Liver (tissue), 9 donors: ENCODE measurements around the gene SRRM2. TPM values are rescaled to one million over a fixed set of nuclear protein-coding genes. Genes with fewer than 3 reads are reported as not detected.

Experiments used
- DNase-seq: peaks from one replicate; pipeline ENCODE4 v3.0.0-alpha.2; 2017; ENCODE audit warnings: low spot score
- H3K27ac ChIP-seq, 2 donors: one replicate each; pipeline ENCODE4 v1.7.0; 2013; ENCODE audit warnings: inconsistent platforms in 2 of 2, low read length in 2 of 2, control low read depth in 1 of 2, low read depth in 1 of 2, mild to moderate bottlenecking in 1 of 2
- H3K27me3 ChIP-seq, 4 donors: one replicate each; pipeline versions ENCODE4 v1.6.1 to v1.7.0; 2013; ENCODE audit warnings: low read length in 3 of 4, inconsistent platforms in 1 of 4, mild to moderate bottlenecking in 1 of 4, moderate library complexity in 1 of 4; ENCODE audit not compliant: control insufficient read depth in 4 of 4, insufficient read depth in 4 of 4
- H3K36me3 ChIP-seq, 4 donors: one replicate each; pipeline versions ENCODE4 v1.6.1 to v1.7.0; 2013; ENCODE audit warnings: low read length in 3 of 4, mild to moderate bottlenecking in 3 of 4, low read depth in 1 of 4, moderate library complexity in 1 of 4; ENCODE audit not compliant: control insufficient read depth in 4 of 4, insufficient read depth in 3 of 4
- H3K4me1 ChIP-seq, 4 donors: one replicate each; pipeline versions ENCODE4 v1.6.1 to v1.7.0; 2013; ENCODE audit warnings: low read length in 3 of 4, mild to moderate bottlenecking in 3 of 4, moderate library complexity in 1 of 4; ENCODE audit not compliant: control insufficient read depth in 4 of 4, insufficient read depth in 4 of 4
- H3K4me3 ChIP-seq, 3 donors: one replicate each; pipeline versions ENCODE4 v1.6.1 to v1.7.0; 2013; ENCODE audit warnings: low read length in 3 of 3, control low read depth in 1 of 3, low read depth in 1 of 3, mild to moderate bottlenecking in 1 of 3
- H3K9ac ChIP-seq, 2 donors: one replicate each; pipeline ENCODE4 v1.7.0; 2013; ENCODE audit warnings: low read length in 2 of 2, mild to moderate bottlenecking in 2 of 2, moderate library complexity in 2 of 2, control low read depth in 1 of 2, low read depth in 1 of 2
- H3K9me3 ChIP-seq, 4 donors: one replicate each; pipeline versions ENCODE4 v1.6.1 to v1.7.0; 2013; ENCODE audit warnings: low read length in 3 of 4; ENCODE audit not compliant: control insufficient read depth in 4 of 4
- ATF3 ChIP-seq: IDR thresholded peaks from 2 replicates; pipeline ENCODE4 v1.6.1; 2016; ENCODE audit warnings: antibody characterized with exemption
- CTCF ChIP-seq: fragments of 150-350 bp; IDR thresholded peaks from 2 replicates; pipeline ENCODE4 v1.5.1; 2017; ENCODE audit warnings: improper control_type of control experiment, low read depth, low read length; ENCODE audit not compliant: missing input control
- EGR1 ChIP-seq, 2 donors: IDR thresholded peaks; 2 replicates each; pipeline ENCODE4 v1.6.1; 2016 to 2018; ENCODE audit warnings: antibody characterized with exemption in 2 of 2, low read depth in 2 of 2
- FOXA1 ChIP-seq: IDR thresholded peaks from 2 replicates; pipeline ENCODE4 v1.6.1; 2016; ENCODE audit warnings: antibody characterized with exemption
- FOXA2 ChIP-seq: IDR thresholded peaks from 2 replicates; pipeline ENCODE4 v1.6.1; 2016; ENCODE audit warnings: antibody characterized with exemption
- GABPA ChIP-seq, 2 donors: IDR thresholded peaks in 1 of 2; conservative IDR thresholded peaks in 1 of 2; 2 replicates each; pipeline ENCODE4 v1.6.1; 2016; ENCODE audit warnings: antibody characterized with exemption in 2 of 2, mild to moderate bottlenecking in 1 of 2, moderate library complexity in 1 of 2
- HNF4A ChIP-seq, 2 donors: conservative IDR thresholded peaks; 2 replicates each; pipeline ENCODE4 v1.6.1; 2016; ENCODE audit warnings: antibody characterized with exemption in 2 of 2, mild to moderate bottlenecking in 2 of 2
- HNF4G ChIP-seq: IDR thresholded peaks from 2 replicates; pipeline ENCODE4 v1.6.1; 2016; ENCODE audit warnings: antibody characterized with exemption
- JUND ChIP-seq, 2 donors: IDR thresholded peaks; 2 replicates each; pipeline ENCODE4 v1.6.1; 2016; ENCODE audit warnings: antibody characterized with exemption in 2 of 2
- MAX ChIP-seq: IDR thresholded peaks from 2 replicates; pipeline ENCODE4 v1.6.1; 2016; ENCODE audit warnings: antibody characterized with exemption
- NR2F2 ChIP-seq: IDR thresholded peaks from 2 replicates; pipeline ENCODE4 v1.6.1; 2016; ENCODE audit warnings: antibody characterized with exemption
- RAD21 ChIP-seq, 2 donors: IDR thresholded peaks; 2 replicates each; pipeline ENCODE4 v1.6.1; 2016; ENCODE audit warnings: antibody characterized with exemption in 2 of 2, mild to moderate bottlenecking in 2 of 2
- REST ChIP-seq: IDR thresholded peaks from 2 replicates; pipeline ENCODE4 v1.6.1; 2016; ENCODE audit warnings: antibody characterized with exemption, mild to moderate bottlenecking
- RXRA ChIP-seq, 2 donors: IDR thresholded peaks; 2 replicates each; pipeline ENCODE4 v1.6.1; 2017 to 2018; ENCODE audit warnings: antibody characterized with exemption in 2 of 2, mild to moderate bottlenecking in 1 of 2
- SP1 ChIP-seq: IDR thresholded peaks from 2 replicates; pipeline ENCODE4 v1.6.1; 2018; ENCODE audit warnings: antibody characterized with exemption, mild to moderate bottlenecking
- TAF1 ChIP-seq: conservative IDR thresholded peaks from 2 replicates; pipeline ENCODE4 v1.6.1; 2016; ENCODE audit warnings: antibody characterized with exemption, mild to moderate bottlenecking
- YY1 ChIP-seq: IDR thresholded peaks from 2 replicates; pipeline ENCODE4 v1.6.1; 2016; ENCODE audit warnings: antibody characterized with exemption, mild to moderate bottlenecking
- ZBTB33 ChIP-seq: IDR thresholded peaks from 2 replicates; pipeline ENCODE4 v1.6.1; 2016; ENCODE audit warnings: antibody characterized with exemption
- WGBS: extraction: QIAGEN DNeasy Blood & Tissue Kit; methylation state at CpG from one replicate; pipeline ENCODE4 v1.1.7; 2013; 5-methylcytosine and 5-hydroxymethylcytosine counted together
- polyA plus RNA-seq, 2 donors: library from polyadenylated mRNA; stranded (reverse) in 1 of 2; unstranded in 1 of 2; fragments of 200-250 nt in 1 of 2; fragments of >200 nt in 1 of 2; fragmentation: Nextera tagmentation in 1 of 2; extraction: Ambion mirVana in 1 of 2; gene quantifications; one replicate each; pipeline versions ENCODE4 v1.2.1 to v1.2.3, GENCODE V29; 2013 to 2015
- total RNA-seq, 2 donors: library from RNA; depleted of rRNA; stranded (reverse); fragments of >200 nt; gene quantifications; one replicate each; pipeline ENCODE4 v1.2.3, GENCODE V29; 2014
- donor health status: healthy.
- donor health status: healthy.
- donor health status: healthy.
- donor health status: healthy.
- donor health status: healthy.

The SRRM2 gene
- total and polyA plus RNA-seq, 4 donors: 84.8 to 199 (median 133) TPM

- Histone ChIP-seq H3K27ac (no peak overlapping the region), H3K4me1 (no peaks in the 10 kb centered on the region), H3K27me3 (peaks cover 0 to 6% (median 0%) of the 10 kb centered on the region in 4 donors), H3K9ac (no peak overlapping the region), H3K4me3 (no peak overlapping the region), H3K9me3 (no peaks in the 10 kb centered on the region), H3K36me3 (no peaks in the 10 kb centered on the region)
- no peak for DNase-seq
- WGBS: 74% methylated on average over 8 of the region's 8 CpGs
- no peak for TF ChIP-seq ATF3
Observed at GRCh38 chr16:2791174-2791573, 38.7 kb downstream of the SRRM2 start.

GRCh38 chr16:2792940-2793339 is 40.5 kb downstream of the SRRM2 start:
- no peak overlapping the region for H3K9ac ChIP-seq
- H3K36me3 ChIP-seq: no peaks in the 10 kb centered on the region
- no peak for DNase-seq
- no peak overlapping the region for H3K4me3 ChIP-seq
- H3K27me3 ChIP-seq: peaks cover 0 to 6% (median 0%) of the 10 kb centered on the region in 4 donors
- 86% methylated on average over 10 of the region's 10 CpGs for WGBS
- H3K9me3 ChIP-seq: no peaks in the 10 kb centered on the region
- H3K27ac ChIP-seq: no peak overlapping the region
- no peaks in the 10 kb centered on the region for H3K4me1 ChIP-seq
- no peak for TF ChIP-seq NR2F2
- TF ChIP-seq MAX: no peak
- no peak for TF ChIP-seq RXRA (IDR thresholded peaks at IDR 0.05)
- no peak for TF ChIP-seq JUND (IDR thresholded peaks at IDR 0.05)
- no peak for TF ChIP-seq GABPA (IDR thresholded peaks at IDR 0.05 in 1 of 2, conservative IDR thresholded peaks at IDR 0.05 in 1 of 2)
- TF ChIP-seq REST: no peak
- TF ChIP-seq ZBTB33: no peak
- TF ChIP-seq FOXA1: no peak
- no peak for TF ChIP-seq FOXA2
- no peak for TF ChIP-seq CTCF
- no peak for TF ChIP-seq SP1
- TF ChIP-seq EGR1 (IDR thresholded peaks at IDR 0.05; ENCODE audit: low read depth in 2 of 2): no peak
- TF ChIP-seq HNF4G: no peak
- TF ChIP-seq HNF4A (conservative IDR thresholded peaks at IDR 0.05): no peak
- no peak for TF ChIP-seq RAD21 (IDR thresholded peaks at IDR 0.05)
- TF ChIP-seq ATF3: no peak
- no peak for TF ChIP-seq TAF1
- TF ChIP-seq YY1: no peak
